ENCODE results near the gene CPLX4. TPM values are rescaled to one million over a fixed set of nuclear protein-coding genes. Genes with fewer than 3 reads are reported as not detected.

The CPLX4 gene
- total RNA-seq, 1 donor from 2014 or later, result not detected

DNA sequence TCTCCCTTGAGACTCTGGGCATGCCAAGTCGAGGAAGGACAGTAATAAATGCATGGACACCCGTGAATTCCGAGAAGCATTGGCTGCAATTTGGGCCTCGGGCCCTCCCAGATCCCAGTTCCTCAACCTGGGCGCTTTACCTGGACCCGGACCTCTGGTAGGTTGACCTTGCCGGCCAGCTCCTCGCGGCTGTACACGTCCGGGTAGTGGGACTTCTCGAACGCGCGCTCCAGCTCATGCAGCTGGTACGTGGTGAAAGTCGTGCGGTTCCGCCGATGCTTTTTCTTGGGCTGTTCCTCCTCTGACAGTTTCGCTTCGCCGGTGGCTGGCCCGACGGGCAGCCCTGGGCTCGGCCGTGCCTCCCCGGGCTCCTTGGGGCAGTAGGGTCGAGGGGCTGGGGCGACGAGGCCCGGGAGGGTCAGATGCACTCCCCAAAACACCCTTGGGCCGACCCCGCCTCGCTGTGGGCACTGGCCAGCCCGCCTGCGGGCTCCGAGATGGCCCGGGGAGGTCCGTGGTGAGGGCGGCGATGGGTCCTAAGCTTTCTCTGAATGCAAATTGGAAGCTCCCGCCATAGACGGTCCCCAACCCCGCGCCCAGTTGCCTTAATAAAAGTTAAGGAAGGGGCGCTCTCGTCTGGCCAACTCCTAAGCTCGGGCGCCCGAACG lies 46.1 kb downstream of the CPLX4 start:
- Mint-ChIP-seq H3K36me3 (ENCODE audit: unreplicated experiment) (no peaks in the 10 kb centered on the region), H3K9me3 (ENCODE audit: unreplicated experiment) (no peaks in the 10 kb centered on the region), H3K27ac (ENCODE audit: unreplicated experiment) (no peak overlapping the region), H3K4me1 (ENCODE audit: unreplicated experiment) (peaks cover 30% of the 10 kb centered on the region), H3K4me3 (ENCODE audit: unreplicated experiment) (no peak overlapping the region), H3K27me3 (ENCODE audit: unreplicated experiment) (peaks cover 85% of the 10 kb centered on the region)
- TF ChIP-seq, protein P1, sequence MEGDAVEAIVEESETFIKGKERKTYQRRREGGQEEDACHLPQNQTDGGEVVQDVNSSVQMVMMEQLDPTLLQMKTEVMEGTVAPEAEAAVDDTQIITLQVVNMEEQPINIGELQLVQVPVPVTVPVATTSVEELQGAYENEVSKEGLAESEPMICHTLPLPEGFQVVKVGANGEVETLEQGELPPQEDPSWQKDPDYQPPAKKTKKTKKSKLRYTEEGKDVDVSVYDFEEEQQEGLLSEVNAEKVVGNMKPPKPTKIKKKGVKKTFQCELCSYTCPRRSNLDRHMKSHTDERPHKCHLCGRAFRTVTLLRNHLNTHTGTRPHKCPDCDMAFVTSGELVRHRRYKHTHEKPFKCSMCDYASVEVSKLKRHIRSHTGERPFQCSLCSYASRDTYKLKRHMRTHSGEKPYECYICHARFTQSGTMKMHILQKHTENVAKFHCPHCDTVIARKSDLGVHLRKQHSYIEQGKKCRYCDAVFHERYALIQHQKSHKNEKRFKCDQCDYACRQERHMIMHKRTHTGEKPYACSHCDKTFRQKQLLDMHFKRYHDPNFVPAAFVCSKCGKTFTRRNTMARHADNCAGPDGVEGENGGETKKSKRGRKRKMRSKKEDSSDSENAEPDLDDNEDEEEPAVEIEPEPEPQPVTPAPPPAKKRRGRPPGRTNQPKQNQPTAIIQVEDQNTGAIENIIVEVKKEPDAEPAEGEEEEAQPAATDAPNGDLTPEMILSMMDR (IDR thresholded peaks at IDR 0.05), result no peak
- no peak for DNase-seq (ENCODE audit: extremely low spot score, unreplicated experiment)

DNA sequence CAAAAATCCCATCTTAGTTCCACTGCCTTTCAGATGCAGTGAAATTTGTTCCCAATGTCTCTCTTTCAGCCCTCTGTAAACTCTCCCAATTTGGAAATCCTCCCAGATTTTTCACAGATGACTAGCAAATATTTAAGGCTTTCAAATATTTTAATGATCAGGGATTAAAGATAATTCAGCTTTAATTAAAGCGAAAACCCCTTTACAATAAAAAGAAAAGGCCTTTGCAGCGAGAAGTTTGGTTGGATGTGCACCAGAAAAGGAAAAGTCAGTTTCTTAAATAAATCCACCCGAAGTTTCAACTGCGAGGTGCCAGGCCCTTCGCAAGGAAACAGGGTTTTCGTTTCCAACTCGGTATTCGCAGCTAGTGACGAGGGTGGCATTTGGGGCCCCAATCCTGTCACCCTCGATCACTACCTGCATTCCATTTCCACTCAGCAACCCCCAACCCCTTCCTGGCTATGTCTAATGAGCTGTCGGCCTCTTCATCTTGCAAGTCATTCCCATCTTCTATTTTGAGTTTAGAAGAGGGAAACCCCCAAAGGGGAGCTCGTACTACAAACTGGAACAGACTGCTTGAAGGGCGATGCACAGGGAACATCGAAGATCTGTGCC lies 46.7 kb downstream of the CPLX4 start:
- no peak overlapping the region for H3K4me3 Mint-ChIP-seq (ENCODE audit: unreplicated experiment)
- DNase-seq (ENCODE audit: extremely low spot score, unreplicated experiment), result no peak
- peaks cover 85% of the 10 kb centered on the region for H3K27me3 Mint-ChIP-seq (ENCODE audit: unreplicated experiment)
- no peaks in the 10 kb centered on the region for H3K36me3 Mint-ChIP-seq (ENCODE audit: unreplicated experiment)
- no peak overlapping the region for H3K27ac Mint-ChIP-seq (ENCODE audit: unreplicated experiment)
- no peaks in the 10 kb centered on the region for H3K9me3 Mint-ChIP-seq (ENCODE audit: unreplicated experiment)
- TF ChIP-seq, protein P1 (IDR thresholded peaks at IDR 0.05), result no peak
- peaks cover 32% of the 10 kb centered on the region for H3K4me1 Mint-ChIP-seq (ENCODE audit: unreplicated experiment)

DNA sequence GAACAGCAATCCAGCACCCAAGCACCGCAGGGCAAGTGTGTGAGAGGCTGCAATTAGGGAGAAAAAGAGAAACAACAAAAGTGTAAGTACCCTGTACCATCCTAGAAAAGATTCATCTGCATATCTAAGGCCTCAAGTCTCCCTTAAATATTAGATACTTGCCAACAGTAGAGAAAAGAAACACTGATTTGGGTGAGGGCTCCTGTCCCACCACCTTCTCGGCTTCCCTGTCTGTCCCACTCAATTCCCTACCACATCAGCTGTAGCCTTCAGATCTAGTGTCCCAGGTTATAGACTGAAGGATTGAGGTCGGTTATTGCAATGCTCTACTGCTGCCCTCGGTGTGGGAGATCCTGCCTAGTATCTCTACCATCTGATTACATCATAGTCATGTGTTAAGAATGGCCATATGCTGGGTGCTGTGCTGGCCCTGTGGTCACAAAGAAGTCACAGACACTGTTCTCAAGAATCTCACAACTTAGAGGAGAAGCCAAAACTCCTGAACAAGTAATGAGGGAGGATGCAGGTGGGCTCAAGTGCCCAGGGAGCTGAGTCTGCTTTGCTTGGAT lies 47.7 kb downstream of the CPLX4 start:
- no peaks in the 10 kb centered on the region for H3K36me3 Mint-ChIP-seq (ENCODE audit: unreplicated experiment)
- H3K4me3 Mint-ChIP-seq (ENCODE audit: unreplicated experiment), result no peak overlapping the region
- H3K9me3 Mint-ChIP-seq (ENCODE audit: unreplicated experiment), result no peaks in the 10 kb centered on the region
- H3K27ac Mint-ChIP-seq (ENCODE audit: unreplicated experiment), result no peak overlapping the region
- TF ChIP-seq, protein P1 (IDR thresholded peaks at IDR 0.05), result no peak
- H3K27me3 Mint-ChIP-seq (ENCODE audit: unreplicated experiment), result peaks cover 85% of the 10 kb centered on the region
- peaks cover 32% of the 10 kb centered on the region for H3K4me1 Mint-ChIP-seq (ENCODE audit: unreplicated experiment)
- no peak for DNase-seq (ENCODE audit: extremely low spot score, unreplicated experiment)

DNA sequence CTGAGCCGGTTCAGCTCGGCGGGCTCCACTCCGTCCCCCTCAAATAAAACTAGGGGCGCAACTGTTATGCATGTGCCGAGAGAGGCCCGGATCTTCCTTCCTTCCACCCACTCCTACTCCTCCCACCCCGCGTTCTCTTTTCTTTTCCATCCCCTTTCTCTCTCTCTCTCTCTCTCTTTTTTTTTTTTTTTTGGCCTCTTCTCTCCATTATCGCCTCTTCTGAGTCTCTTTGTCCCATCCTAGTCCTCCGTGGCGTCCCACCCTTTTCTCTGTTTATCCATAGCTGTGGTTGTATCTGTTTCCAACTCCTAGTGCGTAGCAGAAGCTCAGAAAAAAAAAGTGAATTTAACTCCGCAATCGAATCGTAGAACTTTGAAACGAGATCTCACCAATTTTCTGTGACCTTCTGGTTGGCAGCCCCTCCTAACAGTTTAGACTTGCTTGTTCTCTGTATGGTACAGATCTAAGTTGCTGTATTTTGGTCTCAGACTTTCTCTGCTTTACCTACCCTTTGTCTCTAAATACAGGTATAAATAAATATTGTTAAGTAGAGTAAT lies 48.8 kb downstream of the CPLX4 start:
- Mint-ChIP-seq H3K27me3 (ENCODE audit: unreplicated experiment) (peaks cover 86% of the 10 kb centered on the region), H3K27ac (ENCODE audit: unreplicated experiment) (no peak overlapping the region), H3K4me3 (ENCODE audit: unreplicated experiment) (peak overlapping the region; percentile 47), H3K9me3 (ENCODE audit: unreplicated experiment) (no peaks in the 10 kb centered on the region), H3K36me3 (ENCODE audit: unreplicated experiment) (no peaks in the 10 kb centered on the region), H3K4me1 (ENCODE audit: unreplicated experiment) (peaks cover 35% of the 10 kb centered on the region)
- TF ChIP-seq, protein P1 (IDR thresholded peaks at IDR 0.05), result no peak
- no peak for DNase-seq (ENCODE audit: extremely low spot score, unreplicated experiment)
